DMS79 (cell line): ENCODE measurements around the gene EPN2.
"Not testable (repeated sequence)": the region's sequence is repeated elsewhere in the genome, so short reads cannot be mapped to it uniquely, and the experiment has no call there.

ENCODE experiments used
- DNase-seq: peaks from one replicate; lab custom pipeline; 2025; lab: John Stamatoyannopoulos, UW

Gene EPN2

DNA sequence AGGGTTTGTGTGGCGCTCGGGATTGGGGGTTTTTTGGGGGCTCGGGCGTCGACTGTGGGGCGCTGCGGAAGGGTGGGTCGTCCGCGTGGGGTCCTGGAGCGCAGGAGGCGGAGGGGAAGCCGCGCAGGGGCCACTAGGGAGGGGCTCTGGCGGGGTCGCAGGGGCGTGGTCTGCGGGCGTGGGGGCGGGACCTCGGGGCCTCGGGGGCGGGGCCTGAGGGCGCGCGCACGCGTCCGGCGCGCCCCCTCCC, at the start of gene EPN2:
Gene EPN2, plus strand, starts transcription at position 228 of the 250 bp plus-strand sequence. CDS start 45,754 bp downstream, outside the sequence.
- not testable (repeated sequence) for DNase-seq

DNA sequence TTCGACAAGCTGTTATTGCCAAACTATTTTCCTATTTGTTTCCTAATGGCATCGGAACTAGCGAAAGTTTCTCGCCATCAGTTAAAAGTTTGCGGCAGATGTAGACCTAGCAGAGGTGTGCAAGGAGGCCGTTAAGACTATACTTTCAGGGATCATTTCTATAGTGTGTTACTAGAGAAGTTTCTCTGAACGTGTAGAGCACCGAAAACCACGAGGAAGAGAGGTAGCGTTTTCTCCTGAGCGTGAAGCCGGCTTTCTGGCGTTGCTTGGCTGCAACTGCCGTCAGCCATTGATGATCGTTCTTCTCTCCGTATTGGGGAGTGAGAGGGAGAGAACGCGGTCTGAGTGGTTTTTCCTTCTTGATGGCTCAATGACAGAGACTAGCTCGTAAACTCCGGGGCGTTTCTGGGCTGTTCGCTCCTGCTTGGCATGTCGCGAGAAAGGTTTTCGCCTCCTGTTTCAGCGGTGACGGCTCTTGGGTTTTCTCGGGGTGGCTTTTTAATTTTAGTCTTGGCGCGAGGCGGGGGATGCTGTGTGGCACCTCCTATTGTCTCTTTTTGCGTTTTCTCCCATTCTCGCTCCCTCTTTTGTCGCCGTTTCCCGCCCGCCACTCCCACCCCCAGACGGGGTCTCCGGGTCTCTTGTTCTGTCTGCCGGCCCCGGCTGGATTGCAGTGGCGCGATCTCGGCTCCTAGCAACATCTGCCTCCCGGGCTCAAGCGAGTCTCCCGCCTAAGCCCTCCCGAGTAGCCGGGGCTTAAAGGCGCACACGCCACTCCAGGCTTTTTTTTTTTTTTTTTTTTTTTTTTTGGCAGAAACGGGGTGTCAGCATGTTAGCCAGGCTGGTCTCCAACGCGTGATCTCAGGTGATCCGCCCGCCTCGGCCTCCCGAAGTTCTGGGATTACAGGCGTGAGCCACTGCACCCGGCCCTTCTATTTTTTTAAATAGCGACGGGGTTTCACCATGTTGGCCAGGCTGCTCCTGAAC, 49.0 kb upstream of the EPN2 start:
- DNase-seq: not testable (repeated sequence)

- DNase-seq: not testable (repeated sequence)
Observed at GRCh38 chr17:19188870-19189708, 48.1 kb upstream of the EPN2 start.

- DNase-seq: not testable (repeated sequence)
Observed at GRCh38 chr17:19189781-19190405, 47.3 kb upstream of the EPN2 start.

GRCh38 chr17:19196382-19197204, 40.6 kb upstream of the EPN2 start:
- not testable (repeated sequence) for DNase-seq

GRCh38 chr17:19202448-19202847, 34.7 kb upstream of the EPN2 start:
- not testable (repeated sequence) for DNase-seq

DNA sequence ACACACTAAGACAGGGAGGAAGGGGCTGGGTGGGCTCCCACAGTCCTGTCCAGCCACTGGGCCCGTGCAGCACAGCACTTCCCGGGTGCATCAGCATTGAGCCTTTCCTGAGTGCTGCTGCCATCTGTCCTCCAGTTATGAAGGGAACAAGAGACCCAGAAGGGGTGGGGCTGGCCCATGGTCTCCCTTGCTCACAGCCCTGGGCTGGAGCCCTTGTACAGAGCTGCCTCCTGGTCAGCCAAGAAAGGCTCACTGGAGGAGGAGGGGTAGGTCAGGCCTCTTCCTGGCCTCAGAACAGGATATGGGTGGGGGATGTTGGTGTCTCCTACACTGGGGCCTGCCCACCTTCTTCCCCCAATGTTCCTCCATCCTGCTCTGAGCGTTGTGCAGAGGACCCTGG, 33.7 kb upstream of the EPN2 start:
- not testable (repeated sequence) for DNase-seq

- not testable (repeated sequence) for DNase-seq
Observed at GRCh38 chr17:19215074-19215860, 21.9 kb upstream of the EPN2 start.

GRCh38 chr17:19216148-19216926, 20.8 kb upstream of the EPN2 start:
- DNase-seq: not testable (repeated sequence)

DNA sequence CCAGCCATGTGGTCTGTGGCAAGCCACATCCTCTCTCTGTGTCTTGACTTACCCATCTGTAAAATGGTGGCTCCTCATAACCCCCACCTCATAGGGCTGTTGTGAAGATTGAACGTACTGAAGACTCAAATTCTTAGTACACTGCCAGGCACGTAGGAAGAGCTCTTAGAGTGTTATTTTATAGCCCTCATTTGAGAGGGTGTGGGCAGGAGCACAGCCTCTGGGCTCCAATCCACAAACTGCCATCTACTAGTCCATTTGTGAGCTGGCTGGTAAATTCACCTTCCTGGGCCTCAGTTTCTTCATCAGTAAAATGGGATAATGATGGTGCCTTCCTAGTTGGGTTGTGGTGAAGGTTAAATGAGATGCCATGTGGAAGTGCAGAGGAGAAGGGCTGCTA, 18.3 kb upstream of the EPN2 start:
- DNase-seq: not testable (repeated sequence)

GRCh38 chr17:19219384-19219783, 17.8 kb upstream of the EPN2 start:
- DNase-seq: not testable (repeated sequence)

DNA sequence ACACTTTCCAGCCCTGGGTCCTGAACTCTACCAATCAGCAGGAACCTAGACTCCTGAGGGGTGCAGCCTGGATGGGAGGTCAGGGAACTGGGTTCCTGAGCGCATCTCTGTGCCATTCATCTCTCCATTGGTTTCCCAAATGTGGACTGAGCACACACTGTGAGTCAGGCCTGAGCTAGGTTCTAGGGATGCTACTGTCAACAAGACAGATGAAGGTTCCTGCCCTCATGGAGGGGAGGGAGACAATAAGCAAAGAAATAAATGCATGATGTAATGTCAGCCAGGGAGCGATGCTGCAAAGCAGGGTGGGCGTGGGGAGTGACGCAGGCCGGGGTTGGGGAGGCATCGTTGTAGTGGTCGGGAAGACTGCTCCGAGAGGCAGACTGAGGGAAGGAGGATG, 17.0 kb upstream of the EPN2 start:
- DNase-seq: not testable (repeated sequence)

- DNase-seq: not testable (repeated sequence)
Observed at GRCh38 chr17:19226610-19227588, 10.3 kb upstream of the EPN2 start.

DNA sequence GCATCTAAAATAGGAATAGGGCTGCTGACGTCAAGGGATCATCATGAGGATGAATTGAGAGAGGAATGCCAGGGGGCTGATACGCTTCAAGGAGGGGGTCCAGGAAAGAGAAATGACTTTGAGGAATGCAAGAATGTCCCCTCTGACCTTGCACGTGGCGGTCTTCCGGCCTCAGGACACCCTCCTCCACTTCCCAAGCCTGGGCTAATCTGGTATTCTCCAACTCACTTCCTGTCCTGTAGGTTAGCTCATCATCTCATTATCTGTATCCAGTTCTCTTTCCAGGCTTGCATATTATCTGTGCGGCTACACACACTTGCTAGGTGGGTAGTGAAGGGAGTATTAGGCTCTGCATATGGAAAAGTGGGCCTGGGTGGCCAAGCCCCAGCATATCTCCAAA, 2.5 kb upstream of the EPN2 start:
- not testable (repeated sequence) for DNase-seq

DNA sequence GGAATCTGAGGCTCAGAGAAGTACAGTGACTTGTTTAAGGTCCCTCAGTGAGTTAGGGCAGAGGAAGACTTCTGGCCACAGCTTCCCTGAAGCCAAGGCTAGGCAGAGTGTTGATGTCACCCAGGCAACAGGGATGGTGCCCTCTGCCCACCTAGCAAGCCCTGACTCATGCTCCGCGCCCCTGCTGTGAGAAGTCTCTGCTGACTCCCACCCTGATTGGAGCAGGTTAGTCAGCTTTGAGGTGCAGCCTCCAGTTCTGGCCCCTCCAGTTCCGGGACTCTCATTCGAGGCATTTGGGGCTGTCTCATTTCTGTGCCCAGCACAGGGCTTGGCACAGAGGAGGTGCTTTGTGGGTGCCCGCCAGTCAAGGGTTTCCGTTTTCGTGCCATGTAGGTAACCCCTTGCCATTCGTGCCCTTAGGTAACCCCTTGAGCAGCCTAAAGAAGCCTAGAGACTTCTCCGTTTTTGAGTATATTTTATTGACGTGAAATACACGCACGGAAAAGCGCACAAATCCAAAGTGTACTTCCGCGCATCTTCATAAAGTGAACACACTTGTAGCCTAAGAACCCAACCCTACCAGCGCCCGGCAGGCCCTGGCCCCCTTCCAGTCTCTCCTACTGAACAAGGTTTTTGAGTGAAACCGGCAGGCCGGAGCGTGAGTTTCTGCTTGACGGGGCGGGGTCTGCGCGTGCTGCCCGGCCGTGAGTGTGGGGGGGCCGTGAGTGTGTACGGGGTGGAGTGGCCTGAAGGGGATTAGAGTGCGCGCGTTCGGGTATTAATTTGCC, 621 bp upstream of the EPN2 start:
- not testable (repeated sequence) for DNase-seq

DNA sequence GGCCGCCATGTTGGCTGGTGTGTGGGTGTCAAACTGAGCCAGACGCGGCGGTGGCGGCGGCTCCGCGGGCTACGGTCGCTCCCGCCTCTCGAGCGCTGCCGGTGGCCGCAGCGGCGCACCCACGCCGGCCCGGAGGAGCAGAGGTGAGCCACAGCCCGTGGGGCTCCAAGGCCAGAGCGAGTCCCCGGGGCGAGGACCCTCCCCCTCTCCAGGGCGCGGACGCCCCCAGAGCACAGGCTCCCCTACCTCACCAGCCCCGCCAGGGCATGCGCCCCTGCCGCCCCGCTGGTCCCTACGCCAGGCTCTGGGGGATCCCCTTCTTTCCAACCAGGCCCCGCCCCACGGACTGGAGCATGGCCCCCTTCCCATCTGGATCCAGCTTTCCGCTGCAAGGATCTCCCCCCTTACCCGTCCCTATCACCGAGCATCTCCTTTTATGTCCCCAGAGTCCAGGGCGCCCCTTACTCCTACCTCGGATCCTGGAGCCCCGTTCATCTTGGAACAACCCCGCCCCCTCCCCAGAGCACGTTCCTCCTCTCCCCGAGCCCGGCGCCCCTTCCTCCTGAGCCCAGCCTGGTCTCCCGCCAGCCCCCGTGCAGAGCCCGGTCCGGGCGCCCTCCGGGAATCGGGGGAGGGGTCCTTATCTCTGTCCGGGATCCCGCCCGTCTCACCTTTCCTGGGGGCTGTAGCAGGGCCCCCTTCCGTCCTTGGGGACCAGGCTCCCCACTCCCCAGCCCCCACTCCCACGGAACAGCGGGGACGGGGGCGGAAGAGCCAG, 412 bp downstream of the EPN2 start:
- no peak for DNase-seq

DNA sequence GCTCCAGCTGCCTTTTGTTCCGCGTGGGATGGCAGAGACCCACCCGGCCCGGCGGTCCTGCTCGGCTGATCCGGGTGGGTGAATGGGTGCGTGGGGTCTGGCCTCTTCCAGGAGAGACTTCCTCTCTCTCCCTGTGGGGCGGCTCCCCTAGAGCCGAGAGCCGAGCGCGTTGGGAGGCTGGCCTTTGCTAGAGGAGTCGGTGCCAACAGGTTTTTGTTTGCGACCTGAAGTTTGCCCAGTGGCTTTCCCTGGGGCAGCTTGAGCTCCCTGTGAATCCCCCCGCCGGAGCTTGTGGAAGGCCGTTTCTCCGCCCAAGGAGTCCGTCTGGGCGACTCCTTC, 970 bp downstream of the EPN2 start:
- DNase-seq: no peak
